Activated T-helper 17 cell treated with anti-CD3 and anti-CD28 coated beads, Interleukin-2, amount 50 U/mL, for 72 hours (primary cell): ENCODE results near the gene FUS. TPM values are rescaled to one million over a fixed set of nuclear protein-coding genes. Genes with fewer than 3 reads are reported as not detected.
"Not testable (repeated sequence)": the region's sequence is repeated elsewhere in the genome, so short reads cannot be mapped to it uniquely, and the experiment has no call there.

Experiments used
- ATAC-seq: fragments of 150-1000 bp; cut with Tn5 transposase; replicated peaks from 2 replicates; pipeline ENCODE4 v1.10.0; 2021; ENCODE audit warnings: mild to moderate bottlenecking, moderate library complexity
- H3K27ac Mint-ChIP-seq: one replicate; pipeline ENCODE4 v1.8.0; 2022; ENCODE audit warnings: mixed read lengths
- H3K27me3 Mint-ChIP-seq: one replicate; pipeline ENCODE4 v1.8.0; 2022; ENCODE audit warnings: mixed read lengths
- H3K36me3 Mint-ChIP-seq: one replicate; pipeline ENCODE4 v1.8.0; 2022; ENCODE audit warnings: low read depth, mild to moderate bottlenecking, mixed read lengths
- H3K4me1 Mint-ChIP-seq: one replicate; pipeline ENCODE4 v1.8.0; 2022; ENCODE audit warnings: mixed read lengths
- H3K4me3 Mint-ChIP-seq: one replicate; pipeline ENCODE4 v1.8.0; 2022; ENCODE audit warnings: mild to moderate bottlenecking, mixed read lengths
- H3K9me3 Mint-ChIP-seq: one replicate; pipeline ENCODE4 v1.8.0; 2022; ENCODE audit warnings: mixed read lengths
- total RNA-seq, 2 donors: library from RNA; stranded (reverse); gene quantifications; one replicate each; pipeline ENCODE4 v1.2.3, GENCODE V29; 2022

Gene FUS
- total RNA-seq, 2 donors from 2014 or later: 425 to 686 TPM

- H3K27ac Mint-ChIP-seq: no peak within 1 kb of the TSS
- no peak within 1 kb of the TSS for H3K4me3 Mint-ChIP-seq
Measured at GRCh38 chr16:31149894-31150890, 29.7 kb upstream of the FUS start, which contains the start of gene PRSS36. PRSS36 (minus strand) TSS chr16:31150066; CDS start chr16:31150035, 31 bp downstream.

DNA sequence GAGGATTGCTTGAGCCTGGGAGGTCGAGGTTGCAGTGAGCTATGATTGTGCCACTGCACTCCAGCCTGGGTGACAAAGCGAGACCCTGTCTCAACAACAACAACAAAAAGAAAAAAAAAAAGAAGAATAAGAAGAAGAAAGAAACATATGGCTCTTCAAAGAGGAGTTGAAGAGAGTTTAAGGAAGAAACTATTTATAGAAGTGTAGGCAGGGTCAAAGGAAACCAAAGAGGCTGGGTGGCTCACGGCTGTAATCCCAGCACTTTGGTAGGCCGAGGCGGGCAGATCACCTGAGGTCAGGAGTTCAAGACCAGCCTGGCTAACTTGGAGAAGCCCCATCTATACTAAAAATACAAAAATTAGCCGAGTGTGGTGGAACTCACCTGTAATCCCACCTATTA, 29.0 kb upstream of the FUS start:
- ATAC-seq, H3K27me3 Mint-ChIP-seq, H3K27ac Mint-ChIP-seq, H3K4me3 Mint-ChIP-seq, H3K36me3 Mint-ChIP-seq, H3K4me1 Mint-ChIP-seq, H3K9me3 Mint-ChIP-seq: not testable (repeated sequence)

More at GRCh38 chr16:31149894-31150890, 29.7 kb upstream of the FUS start, which contains the start of gene PRSS36:
- Mint-ChIP-seq H3K27me3 (no peaks in the 10 kb centered on the region), H3K36me3 (no peaks in the 10 kb centered on the region), H3K9me3 (no peaks in the 10 kb centered on the region), H3K4me1 (no peaks in the 10 kb centered on the region)
- no peak for ATAC-seq

- no peak for ATAC-seq
- no peak overlapping the region for H3K4me3 Mint-ChIP-seq
- no peaks in the 10 kb centered on the region for H3K4me1 Mint-ChIP-seq
- H3K27ac Mint-ChIP-seq: no peak overlapping the region
- H3K36me3 Mint-ChIP-seq: no peaks in the 10 kb centered on the region
- no peaks in the 10 kb centered on the region for H3K27me3 Mint-ChIP-seq
- H3K9me3 Mint-ChIP-seq: no peaks in the 10 kb centered on the region
Measured at GRCh38 chr16:31157136-31157535, 22.8 kb upstream of the FUS start.

- Mint-ChIP-seq H3K4me1 (no peaks in the 10 kb centered on the region), H3K9me3 (no peaks in the 10 kb centered on the region), H3K27ac (no peak overlapping the region), H3K27me3 (no peaks in the 10 kb centered on the region), H3K36me3 (no peaks in the 10 kb centered on the region), H3K4me3 (no peak overlapping the region)
- no peak for ATAC-seq
Measured at GRCh38 chr16:31167315-31167714, 12.6 kb upstream of the FUS start.

GRCh38 chr16:31168848-31169247, 11.1 kb upstream of the FUS start:
- H3K4me3 Mint-ChIP-seq: no peak overlapping the region
- H3K4me1 Mint-ChIP-seq: no peaks in the 10 kb centered on the region
- no peaks in the 10 kb centered on the region for H3K9me3 Mint-ChIP-seq
- no peak for ATAC-seq
- no peaks in the 10 kb centered on the region for H3K27me3 Mint-ChIP-seq
- H3K36me3 Mint-ChIP-seq: no peaks in the 10 kb centered on the region
- H3K27ac Mint-ChIP-seq: no peak overlapping the region

- not testable (repeated sequence) for H3K36me3 Mint-ChIP-seq, H3K4me1 Mint-ChIP-seq, H3K27ac Mint-ChIP-seq, H3K27me3 Mint-ChIP-seq, ATAC-seq, H3K4me3 Mint-ChIP-seq, H3K9me3 Mint-ChIP-seq
Measured at GRCh38 chr16:31170048-31170447, 9.9 kb upstream of the FUS start.

DNA sequence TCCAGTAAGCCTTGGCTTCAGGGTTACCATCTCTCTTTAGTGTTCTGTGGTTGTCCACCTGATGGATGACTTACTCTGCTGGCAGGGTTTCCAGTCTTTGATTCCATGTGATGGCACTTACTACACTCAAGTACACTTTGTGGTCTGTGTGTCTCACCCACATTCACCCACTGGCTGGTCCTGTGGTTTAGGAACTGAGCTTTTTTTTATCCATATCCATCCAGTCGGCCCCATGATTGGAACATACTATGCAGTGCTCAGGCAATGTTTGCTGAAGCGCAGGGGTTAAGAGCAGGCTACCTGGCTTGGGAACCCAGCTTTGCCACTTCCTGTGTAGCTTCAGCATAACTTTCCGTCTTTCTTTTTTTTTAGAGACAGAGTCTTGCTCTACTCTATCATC, 2.8 kb upstream of the FUS start:
- no peak overlapping the region for H3K27ac Mint-ChIP-seq
- H3K36me3 Mint-ChIP-seq: peaks cover 31% of the 10 kb centered on the region
- ATAC-seq: peak; percentile 23
- no peaks in the 10 kb centered on the region for H3K9me3 Mint-ChIP-seq
- peaks cover 15% of the 10 kb centered on the region for H3K4me1 Mint-ChIP-seq
- peak overlapping the region; percentile 99 for H3K4me3 Mint-ChIP-seq
- no peaks in the 10 kb centered on the region for H3K27me3 Mint-ChIP-seq

GRCh38 chr16:31179219-31179746, 656 bp upstream of the FUS start:
- Mint-ChIP-seq H3K27ac (peak overlapping the region; percentile 100), H3K27me3 (no peaks in the 10 kb centered on the region), H3K4me3 (peak overlapping the region; percentile 99), H3K9me3 (no peaks in the 10 kb centered on the region), H3K36me3 (peaks cover 52% of the 10 kb centered on the region), H3K4me1 (peaks cover 31% of the 10 kb centered on the region)
- ATAC-seq: no peak

GRCh38 chr16:31181102-31181830, 1.3 kb downstream of the FUS start:
- Mint-ChIP-seq H3K4me1 (peaks cover 49% of the 10 kb centered on the region), H3K27ac (peak overlapping the region; percentile 100), H3K36me3 (peaks cover 72% of the 10 kb centered on the region), H3K9me3 (no peaks in the 10 kb centered on the region), H3K27me3 (no peaks in the 10 kb centered on the region), H3K4me3 (peak overlapping the region; percentile 99)
- ATAC-seq: peak; percentile 7

DNA sequence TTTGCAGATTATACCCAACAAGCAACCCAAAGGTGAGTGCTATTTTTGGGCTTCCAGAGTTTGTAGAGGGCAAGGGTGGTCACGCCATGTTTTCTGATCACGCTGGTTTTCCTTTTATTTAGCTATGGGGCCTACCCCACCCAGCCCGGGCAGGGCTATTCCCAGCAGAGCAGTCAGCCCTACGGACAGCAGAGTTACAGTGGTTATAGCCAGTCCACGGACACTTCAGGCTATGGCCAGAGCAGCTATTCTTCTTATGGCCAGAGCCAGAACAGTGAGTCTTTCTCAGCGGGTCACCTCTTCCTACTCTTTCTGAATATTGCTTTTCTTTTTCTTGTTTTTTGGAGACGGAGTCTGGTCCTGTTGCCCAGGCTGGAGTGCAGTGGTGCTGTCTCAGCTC, 2.5 kb downstream of the FUS start:
- H3K9me3 Mint-ChIP-seq: no peaks in the 10 kb centered on the region
- H3K27ac Mint-ChIP-seq: peak overlapping the region; percentile 100
- H3K4me3 Mint-ChIP-seq: peak overlapping the region; percentile 99
- peaks cover 83% of the 10 kb centered on the region for H3K36me3 Mint-ChIP-seq
- no peaks in the 10 kb centered on the region for H3K27me3 Mint-ChIP-seq
- peaks cover 53% of the 10 kb centered on the region for H3K4me1 Mint-ChIP-seq
- ATAC-seq: no peak

DNA sequence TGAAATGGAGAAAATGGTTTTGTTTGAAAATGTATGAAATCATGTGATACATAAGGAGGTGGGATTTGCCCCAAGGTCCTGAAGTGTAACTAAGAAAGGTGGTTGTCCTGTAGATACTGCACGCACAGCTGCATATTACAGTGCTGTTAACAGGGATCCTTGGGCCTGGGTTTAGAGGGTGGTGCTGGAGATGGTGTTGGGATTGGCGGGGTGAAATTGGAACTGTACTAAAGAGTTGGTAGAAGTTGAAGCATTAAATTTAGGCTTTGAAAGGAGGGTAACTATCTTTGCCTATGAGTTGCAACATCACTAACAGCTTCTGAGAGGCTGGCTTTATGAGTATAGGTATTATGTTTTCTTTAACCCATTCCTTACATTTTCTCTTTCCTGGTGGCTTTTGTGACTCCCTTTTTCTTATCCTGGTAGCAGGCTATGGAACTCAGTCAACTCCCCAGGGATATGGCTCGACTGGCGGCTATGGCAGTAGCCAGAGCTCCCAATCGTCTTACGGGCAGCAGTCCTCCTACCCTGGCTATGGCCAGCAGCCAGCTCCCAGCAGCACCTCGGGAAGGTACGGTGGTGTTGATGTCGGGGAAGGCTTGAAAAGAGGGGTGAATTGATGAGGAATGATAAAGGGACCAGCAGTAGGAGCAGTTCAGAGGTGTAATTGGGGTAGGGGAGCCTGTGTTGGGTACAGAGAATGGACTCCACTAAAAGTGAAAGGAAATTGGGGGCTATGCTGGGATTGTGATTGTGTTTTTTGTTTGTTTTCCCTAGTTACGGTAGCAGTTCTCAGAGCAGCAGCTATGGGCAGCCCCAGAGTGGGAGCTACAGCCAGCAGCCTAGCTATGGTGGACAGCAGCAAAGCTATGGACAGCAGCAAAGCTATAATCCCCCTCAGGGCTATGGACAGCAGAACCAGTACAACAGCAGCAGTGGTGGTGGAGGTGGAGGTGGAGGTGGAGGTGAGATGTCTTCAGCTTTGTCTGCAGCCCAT, 3.8 kb downstream of the FUS start:
- H3K36me3 Mint-ChIP-seq: peaks cover 96% of the 10 kb centered on the region
- H3K4me3 Mint-ChIP-seq: peak overlapping the region; percentile 99
- peak overlapping the region; percentile 100 for H3K27ac Mint-ChIP-seq
- peaks cover 58% of the 10 kb centered on the region for H3K4me1 Mint-ChIP-seq
- H3K27me3 Mint-ChIP-seq: no peaks in the 10 kb centered on the region
- no peaks in the 10 kb centered on the region for H3K9me3 Mint-ChIP-seq
- no peak for ATAC-seq

- peaks cover 66% of the 10 kb centered on the region for H3K4me1 Mint-ChIP-seq
- no peaks in the 10 kb centered on the region for H3K27me3 Mint-ChIP-seq
- no peak for ATAC-seq
- H3K27ac Mint-ChIP-seq: peak overlapping the region; percentile 76
- H3K4me3 Mint-ChIP-seq: peak overlapping the region; percentile 99
- no peaks in the 10 kb centered on the region for H3K9me3 Mint-ChIP-seq
- peaks cover 100% of the 10 kb centered on the region for H3K36me3 Mint-ChIP-seq
Measured at GRCh38 chr16:31184888-31185287, 4.9 kb downstream of the FUS start.

DNA sequence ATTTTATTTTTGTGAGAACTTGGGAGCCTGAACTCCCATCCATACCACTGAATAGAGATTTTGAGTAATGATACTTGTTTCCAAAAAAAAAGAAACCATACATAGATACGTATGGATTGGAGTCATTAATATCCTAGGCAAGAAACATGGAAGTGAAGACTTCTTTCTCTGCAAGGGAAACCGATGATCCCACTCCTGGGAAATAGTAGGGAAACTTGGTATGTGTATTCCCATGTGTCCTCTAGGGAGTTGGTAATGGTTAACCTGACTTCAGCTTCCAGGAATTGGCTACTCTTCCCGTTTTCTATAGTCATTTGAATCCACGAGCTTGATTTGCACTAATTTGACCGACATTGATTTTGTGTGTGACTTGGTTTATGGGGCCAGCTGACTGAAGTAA, 5.4 kb downstream of the FUS start:
- H3K9me3 Mint-ChIP-seq: no peaks in the 10 kb centered on the region
- peaks cover 70% of the 10 kb centered on the region for H3K4me1 Mint-ChIP-seq
- peak overlapping the region; percentile 76 for H3K27ac Mint-ChIP-seq
- peak overlapping the region; percentile 99 for H3K4me3 Mint-ChIP-seq
- ATAC-seq: no peak
- no peaks in the 10 kb centered on the region for H3K27me3 Mint-ChIP-seq
- H3K36me3 Mint-ChIP-seq: peaks cover 100% of the 10 kb centered on the region
